ENCODE data around the gene TTLL12.

GRCh38 chr22:43182726-43183125 lies 4.2 kb downstream of the TTLL12 start:
- TF ChIP-seq PATZ1 (CRISPR knock-in tag; IDR thresholded peaks at IDR 0.05; ENCODE audit: borderline replicate concordance) (no peak), OSR1 (CRISPR knock-in tag; IDR thresholded peaks at IDR 0.05) (no peak), CSRNP3 (CRISPR knock-in tag; IDR thresholded peaks at IDR 0.05) (no peak), ZFP30 (CRISPR knock-in tag; IDR thresholded peaks at IDR 0.05) (no peak), ARNTL (CRISPR knock-in tag; IDR thresholded peaks at IDR 0.05; ENCODE audit: borderline replicate concordance, low read depth) (no peak), RARB (CRISPR knock-in tag; IDR thresholded peaks at IDR 0.05) (no peak), SNAI2 (CRISPR knock-in tag; IDR thresholded peaks at IDR 0.05) (no peak), BACH2 (CRISPR knock-in tag; IDR thresholded peaks at IDR 0.05; ENCODE audit: borderline replicate concordance) (no peak), ZFP3 (CRISPR knock-in tag; IDR thresholded peaks at IDR 0.05) (no peak), GLIS3 (CRISPR knock-in tag; IDR thresholded peaks at IDR 0.05) (no peak), CSDC2 (CRISPR knock-in tag; IDR thresholded peaks at IDR 0.05) (no peak)
- TF ChIP-seq, protein P1, sequence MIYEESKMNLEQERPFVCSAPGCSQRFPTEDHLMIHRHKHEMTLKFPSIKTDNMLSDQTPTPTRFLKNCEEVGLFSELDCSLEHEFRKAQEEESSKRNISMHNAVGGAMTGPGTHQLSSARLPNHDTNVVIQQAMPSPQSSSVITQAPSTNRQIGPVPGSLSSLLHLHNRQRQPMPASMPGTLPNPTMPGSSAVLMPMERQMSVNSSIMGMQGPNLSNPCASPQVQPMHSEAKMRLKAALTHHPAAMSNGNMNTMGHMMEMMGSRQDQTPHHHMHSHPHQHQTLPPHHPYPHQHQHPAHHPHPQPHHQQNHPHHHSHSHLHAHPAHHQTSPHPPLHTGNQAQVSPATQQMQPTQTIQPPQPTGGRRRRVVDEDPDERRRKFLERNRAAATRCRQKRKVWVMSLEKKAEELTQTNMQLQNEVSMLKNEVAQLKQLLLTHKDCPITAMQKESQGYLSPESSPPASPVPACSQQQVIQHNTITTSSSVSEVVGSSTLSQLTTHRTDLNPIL (CRISPR knock-in tag; IDR thresholded peaks at IDR 0.05; ENCODE audit: low read depth), result no peak
- TF ChIP-seq, protein P2, sequence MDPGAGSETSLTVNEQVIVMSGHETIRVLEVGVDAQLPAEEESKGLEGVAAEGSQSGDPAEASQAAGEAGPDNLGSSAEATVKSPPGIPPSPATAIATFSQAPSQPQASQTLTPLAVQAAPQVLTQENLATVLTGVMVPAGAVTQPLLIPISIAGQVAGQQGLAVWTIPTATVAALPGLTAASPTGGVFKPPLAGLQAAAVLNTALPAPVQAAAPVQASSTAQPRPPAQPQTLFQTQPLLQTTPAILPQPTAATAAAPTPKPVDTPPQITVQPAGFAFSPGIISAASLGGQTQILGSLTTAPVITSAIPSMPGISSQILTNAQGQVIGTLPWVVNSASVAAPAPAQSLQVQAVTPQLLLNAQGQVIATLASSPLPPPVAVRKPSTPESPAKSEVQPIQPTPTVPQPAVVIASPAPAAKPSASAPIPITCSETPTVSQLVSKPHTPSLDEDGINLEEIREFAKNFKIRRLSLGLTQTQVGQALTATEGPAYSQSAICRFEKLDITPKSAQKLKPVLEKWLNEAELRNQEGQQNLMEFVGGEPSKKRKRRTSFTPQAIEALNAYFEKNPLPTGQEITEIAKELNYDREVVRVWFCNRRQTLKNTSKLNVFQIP (CRISPR knock-in tag; IDR thresholded peaks at IDR 0.05; ENCODE audit: borderline replicate concordance, low read depth), result no peak

Measured in SK-N-SH treated with all-trans-retinoic acid at 6 μM for 48 hours (cell line).